GM23338 (cell line): ENCODE data around the gene SLFN12L. TPM values are rescaled to one million over a fixed set of nuclear protein-coding genes. Genes with fewer than 3 reads are reported as not detected.

Source experiments
- ATAC-seq: fragments of 200-7000 bp; cut with Tn5 transposase; 3 replicates; pipeline ENCODE4 v1.9.1; 2020
- DNase-seq: peaks from one replicate; pipeline ENCODE4 v3.0.0-alpha.2; 2015; ENCODE audit warnings: low spot score
- H2AFZ ChIP-seq: fragments of 200-600 bp; sonication (generic); 2 replicates; pipeline ENCODE4 v1.8.0; 2016; ENCODE audit warnings: antibody characterized with exemption, mild to moderate bottlenecking, moderate library complexity
- H3F3A ChIP-seq: fragments of 200-600 bp; sonication (generic); replicated peaks from 2 replicates; pipeline ENCODE4 v1.8.0; 2017; ENCODE audit warnings: antibody characterized with exemption, mixed run types, low read depth
- H3K27ac ChIP-seq: fragments of 200-600 bp; sonication (generic); 2 replicates; pipeline ENCODE4 v1.6.1; 2016; ENCODE audit warnings: low read depth
- H3K27me3 ChIP-seq: fragments of 200-600 bp; sonication (generic); 2 replicates; pipeline ENCODE4 v1.8.0; 2016; ENCODE audit warnings: mild to moderate bottlenecking, mixed run types, moderate library complexity; ENCODE audit not compliant: insufficient read depth
- H3K36me3 ChIP-seq: fragments of 200-600 bp; sonication (generic); 2 replicates; pipeline ENCODE4 v1.8.0; 2016; ENCODE audit warnings: mild to moderate bottlenecking; ENCODE audit not compliant: insufficient read depth
- H3K4me1 ChIP-seq: fragments of 200-600 bp; sonication (generic); 2 replicates; pipeline ENCODE4 v1.8.0; 2016; ENCODE audit warnings: mild to moderate bottlenecking, moderate library complexity; ENCODE audit not compliant: insufficient read depth
- H3K4me2 ChIP-seq: fragments of 200-600 bp; sonication (generic); 2 replicates; pipeline ENCODE4 v1.7.1; 2017; ENCODE audit warnings: mixed run types
- H3K4me3 ChIP-seq: fragments of 200-600 bp; sonication (generic); 2 replicates; pipeline ENCODE4 v1.6.1; 2016; ENCODE audit warnings: mixed run types
- H3K79me2 ChIP-seq: fragments of 200-600 bp; sonication (generic); replicated peaks from 2 replicates; pipeline ENCODE4 v1.8.0; 2017; ENCODE audit warnings: mild to moderate bottlenecking; ENCODE audit not compliant: insufficient read depth
- H3K9me2 ChIP-seq: fragments of 200-600 bp; sonication (generic); 2 replicates; pipeline ENCODE4 v1.8.0; 2017; ENCODE audit not compliant: insufficient read depth
- H4K20me1 ChIP-seq: fragments of 200-600 bp; sonication (generic); replicated peaks from 2 replicates; pipeline ENCODE4 v1.8.0; 2017; ENCODE audit warnings: mild to moderate bottlenecking; ENCODE audit not compliant: insufficient read depth
- H3K27ac Mint-ChIP-seq: 2 replicates; pipeline ENCODE4 v1.8.0; 2020; ENCODE audit warnings: inconsistent platforms, mild to moderate bottlenecking, moderate library complexity, mixed read lengths
- H3K27me3 Mint-ChIP-seq: 3 replicates; pipeline ENCODE4 v1.8.0; 2022; ENCODE audit warnings: low read depth, mild to moderate bottlenecking, moderate library complexity, mixed read lengths, inconsistent platforms; ENCODE audit not compliant: insufficient read depth, poor library complexity
- H3K36me3 Mint-ChIP-seq: 3 replicates; pipeline ENCODE4 v1.8.0; 2021; ENCODE audit warnings: low read depth, mild to moderate bottlenecking, inconsistent platforms, moderate library complexity, mixed read lengths
- H3K4me1 Mint-ChIP-seq: 3 replicates; pipeline ENCODE4 v1.8.0; 2020; ENCODE audit warnings: mild to moderate bottlenecking, inconsistent platforms, mixed read lengths
- H3K4me3 Mint-ChIP-seq: 3 replicates; pipeline ENCODE4 v1.8.0; 2021; ENCODE audit warnings: moderate library complexity, mild to moderate bottlenecking, inconsistent platforms, mixed read lengths
- H3K9me3 Mint-ChIP-seq: 3 replicates; pipeline ENCODE4 v1.8.0; 2020; ENCODE audit warnings: moderate library complexity, mild to moderate bottlenecking, inconsistent platforms, mixed read lengths
- CREB1 ChIP-seq: fragments of 250-450 bp; sonication (Bioruptor Pico); IDR thresholded peaks from 2 replicates; pipeline ENCODE4 v1.5.0; 2020; ENCODE audit warnings: low read depth, mild to moderate bottlenecking, moderate library complexity
- CTCF ChIP-seq, 2 experiments: fragments of 200-600 bp in 1 of 2; sonication (generic) in 1 of 2; conservative IDR thresholded peaks; 2 replicates each; pipeline versions ENCODE4 v1.5.1 to v1.6.1; 2016 to 2017; ENCODE audit warnings: antibody characterized with exemption in 2 of 2, low read depth in 2 of 2, mild to moderate bottlenecking in 2 of 2, moderate library complexity in 1 of 2
- ETS1 ChIP-seq: IDR thresholded peaks from 2 replicates; pipeline ENCODE4 v1.6.1; 2016; ENCODE audit warnings: antibody characterized with exemption
- EZH2 ChIP-seq: fragments of 200-600 bp; sonication (generic); IDR thresholded peaks from one replicate; pipeline ENCODE4 v1.8.0; 2017; ENCODE audit warnings: antibody characterized with exemption, mild to moderate bottlenecking, low read depth; ENCODE audit not compliant: unreplicated experiment
- EZH2phosphoT487 ChIP-seq: fragments of 200-600 bp; sonication (generic); IDR thresholded peaks from one replicate; pipeline ENCODE4 v1.8.1; 2018; ENCODE audit warnings: antibody characterized with exemption; ENCODE audit not compliant: unreplicated experiment
- JUNB ChIP-seq: IDR thresholded peaks from one replicate; pipeline ENCODE4 v1.6.1; 2016; ENCODE audit warnings: antibody characterized with exemption; ENCODE audit not compliant: unreplicated experiment
- NANOG ChIP-seq: IDR thresholded peaks from 2 replicates; pipeline ENCODE4 v1.6.1; 2016; ENCODE audit warnings: antibody characterized with exemption, borderline replicate concordance
- POLR2AphosphoS5 ChIP-seq: IDR thresholded peaks from 2 replicates; pipeline ENCODE4 v1.6.1; 2016; ENCODE audit warnings: antibody characterized with exemption, low read depth
- REST ChIP-seq: IDR thresholded peaks from one replicate; pipeline ENCODE4 v1.6.1; 2018; ENCODE audit warnings: antibody characterized with exemption; ENCODE audit not compliant: unreplicated experiment
- STAT1 ChIP-seq: IDR thresholded peaks from one replicate; pipeline ENCODE4 v1.6.1; 2016; ENCODE audit warnings: antibody characterized with exemption; ENCODE audit not compliant: unreplicated experiment
- ZNF114 ChIP-seq: fragments of 250-450 bp; sonication (Bioruptor Pico); IDR thresholded peaks from 2 replicates; pipeline ENCODE4 v1.5.0; 2020; ENCODE audit warnings: mild to moderate bottlenecking, moderate library complexity
- ZNF331 ChIP-seq: fragments of 250-450 bp; sonication (Bioruptor Pico); IDR thresholded peaks from 2 replicates; pipeline ENCODE4 v1.5.0; 2020; ENCODE audit warnings: low read depth, mild to moderate bottlenecking, moderate library complexity
- ZNF462 ChIP-seq: fragments of 250-450 bp; sonication (Bioruptor Pico); IDR thresholded peaks from 2 replicates; pipeline ENCODE4 v1.5.0; 2020; ENCODE audit warnings: mild to moderate bottlenecking, moderate library complexity
- polyA plus RNA-seq: library from polyadenylated mRNA; unstranded; fragments of >200 nt; fragmentation: Nextera tagmentation; extraction: Ambion mirVana; gene quantifications from 2 replicates; pipeline ENCODE4 v1.2.1, GENCODE V29; 2016
- total RNA-seq: library from RNA; depleted of rRNA; stranded (reverse); fragments of >200 nt; shearing (Covaris generic); gene quantifications from 2 replicates; pipeline ENCODE4 v1.2.3, GENCODE V29; 2014

SLFN12L gene
- total and polyA plus RNA-seq, 2 experiments from 2014 or later, result not detected

GRCh38 chr17:35539659-35540026, 2.2 kb upstream of the SLFN12L start:
- Histone ChIP-seq H4K20me1 (no peaks in the 10 kb centered on the region), H3K27ac (no peak overlapping the region), H3K4me1 (no peaks in the 10 kb centered on the region), H3K79me2 (no peaks in the 10 kb centered on the region), H2AFZ (peak overlapping the region; percentile 45; the same call in 1 of the 2 replicates), H3F3A (no peaks in the 10 kb centered on the region), H3K9me2 (no peaks in the 10 kb centered on the region), H3K4me3 (no peak overlapping the region), H3K27me3 (no peaks in the 10 kb centered on the region), H3K36me3 (no peaks in the 10 kb centered on the region), H3K4me2 (no peak overlapping the region)
- no peak overlapping the region for H3K4me3 Mint-ChIP-seq
- ATAC-seq (peak; percentile 55), DNase-seq (peak; percentile 13)
- no peaks in the 10 kb centered on the region for H3K4me1 Mint-ChIP-seq
- no peaks in the 10 kb centered on the region for H3K36me3 Mint-ChIP-seq
- no peaks in the 10 kb centered on the region for H3K9me3 Mint-ChIP-seq
- no peak overlapping the region for H3K27ac Mint-ChIP-seq
- TF ChIP-seq STAT1 (no peak), CTCF (conservative IDR thresholded peaks at IDR 0.05; ENCODE audit: low read depth in 2 of 2) (no peak), ZNF114 (CRISPR knock-in tag) (no peak), NANOG (no peak), ZNF462 (no peak), ZNF331 (CRISPR knock-in tag) (no peak), ETS1 (no peak), REST (no peak), EZH2phosphoT487 (no peak), POLR2AphosphoS5 (no peak), CREB1 (CRISPR knock-in tag) (no peak), EZH2 (no peak), JUNB (no peak)
- H3K27me3 Mint-ChIP-seq, result peaks cover 4% of the 10 kb centered on the region
